H1 (cell line): ENCODE measurements around the gene P3H4. TPM values are rescaled to one million over a fixed set of nuclear protein-coding genes. Genes with fewer than 3 reads are reported as not detected.

Source experiments
- CTCF ChIA-PET: fragments of 300-600 bp; sonication (Branson Sonifier 250); formaldehyde crosslinking; loops from one replicate; lab custom pipeline; 2021; ENCODE audit not compliant: partially characterized antibody; lab: Charles Lee
- POLR2A ChIA-PET: fragments of 300-600 bp; sonication (Branson Sonifier 250); formaldehyde crosslinking; loops from one replicate; lab custom pipeline; 2021; ENCODE audit warnings: inconsistent platforms; ENCODE audit not compliant: partially characterized antibody; lab: Charles Lee
- DNase-seq, 2 experiments: peaks; one replicate each; pipeline versions ENCODE4 v3.0.0 to v3.0.0-alpha.2; 2010 to 2022; ENCODE audit warnings: low spot score in 2 of 2, low read depth in 1 of 2, mixed read lengths in 1 of 2
- FAIRE-seq: peaks from 2 replicates; lab custom pipeline; 2011; peaks lifted over from hg19 to GRCh38; lab: Jason Lieb, UNC
- H2AFZ ChIP-seq: 2 replicates; pipeline ENCODE4 v1.8.1; 2012; ENCODE audit warnings: low read length, inconsistent platforms
- H2AK5ac ChIP-seq: 2 replicates; pipeline ENCODE4 v1.6.1; 2013; ENCODE audit warnings: low read depth, low read length
- H2BK120ac ChIP-seq: replicated peaks from 2 replicates; pipeline ENCODE3; 2013; ENCODE audit warnings: low read depth, low read length, inconsistent platforms
- H2BK12ac ChIP-seq: 2 replicates; pipeline ENCODE4 v1.6.1; 2013; ENCODE audit warnings: low read depth, low read length
- H2BK15ac ChIP-seq: 2 replicates; pipeline ENCODE4 v1.6.1; 2013; ENCODE audit warnings: low read length
- H2BK20ac ChIP-seq: 2 replicates; pipeline ENCODE4 v1.6.1; 2013; ENCODE audit warnings: low read length
- H2BK5ac ChIP-seq: 2 replicates; pipeline ENCODE4 v1.6.1; 2013; ENCODE audit warnings: low read depth, low read length
- H3K14ac ChIP-seq: 2 replicates; pipeline ENCODE4 v1.6.1; 2013; ENCODE audit warnings: inconsistent platforms; ENCODE audit not compliant: insufficient read length
- H3K18ac ChIP-seq: 2 replicates; pipeline ENCODE4 v1.6.1; 2013; ENCODE audit warnings: low read length; ENCODE audit errors: extremely low read depth
- H3K23ac ChIP-seq: 2 replicates; pipeline ENCODE4 v1.6.1; 2013; ENCODE audit warnings: inconsistent platforms; ENCODE audit not compliant: insufficient read length
- H3K23me2 ChIP-seq: 2 replicates; pipeline ENCODE4 v1.6.1; 2013; ENCODE audit warnings: low read depth, low read length
- H3K27ac ChIP-seq: 2 replicates; pipeline ENCODE4 v1.6.1; 2011; ENCODE audit warnings: low read depth, low read length, inconsistent platforms
- H3K27me3 ChIP-seq, 4 experiments: replicated peaks in 1 of 4; 1 replicate in 1 of 4; 2 replicates in 3 of 4; pipeline versions ENCODE4 v1.6.1 to v1.8.1; 2011 to 2013; ENCODE audit warnings: low read length in 3 of 4, mild to moderate bottlenecking in 3 of 4, inconsistent platforms in 2 of 4, mixed read lengths in 2 of 4, moderate library complexity in 1 of 4; ENCODE audit not compliant: control insufficient read depth in 3 of 4, insufficient read depth in 3 of 4; ENCODE audit errors: extremely low read depth in 1 of 4
- H3K36me3 ChIP-seq, 4 experiments: 2 replicates each; pipeline versions ENCODE4 v1.6.1 to v1.8.1; 2011 to 2013; ENCODE audit warnings: mild to moderate bottlenecking in 4 of 4, low read length in 3 of 4, moderate library complexity in 2 of 4, control low read depth in 1 of 4, inconsistent platforms in 1 of 4; ENCODE audit not compliant: insufficient read depth in 4 of 4, control insufficient read depth in 2 of 4
- H3K4ac ChIP-seq: replicated peaks from 2 replicates; pipeline ENCODE3; 2013; ENCODE audit warnings: low read length, low read depth, mixed read lengths, inconsistent platforms; ENCODE audit not compliant: insufficient read length
- H3K4me1 ChIP-seq, 4 experiments: replicated peaks in 1 of 4; 1 replicate in 1 of 4; 2 replicates in 3 of 4; pipeline versions ENCODE4 v1.6.1 to v1.8.1; 2011 to 2013; ENCODE audit warnings: low read length in 3 of 4, inconsistent platforms in 2 of 4, mixed read lengths in 1 of 4; ENCODE audit not compliant: insufficient read depth in 4 of 4, control insufficient read depth in 3 of 4
- H3K4me2 ChIP-seq, 2 experiments: 2 replicates each; pipeline versions ENCODE4 v1.6.1 to v1.8.1; 2011 to 2013; ENCODE audit warnings: low read depth in 2 of 2, low read length in 2 of 2, control low read depth in 1 of 2, inconsistent platforms in 1 of 2, mild to moderate bottlenecking in 1 of 2; ENCODE audit not compliant: insufficient read depth in 1 of 2
- H3K4me3 ChIP-seq, 4 experiments: fragments of 200-600, 300-600 bp in 1 of 4; sonication (generic), shearing (Covaris generic), sonication (Bioruptor Twin) in 1 of 4; 2 replicates each; pipeline versions ENCODE4 v1.5.1 to v1.8.1; 2011 to 2016; ENCODE audit warnings: low read length in 4 of 4, low read depth in 3 of 4, control low read depth in 2 of 4, inconsistent platforms in 2 of 4, mild to moderate bottlenecking in 2 of 4, mixed read lengths in 1 of 4, moderate library complexity in 1 of 4; ENCODE audit not compliant: insufficient read depth in 2 of 4; ENCODE audit errors: extremely low read depth in 1 of 4
- H3K56ac ChIP-seq: replicated peaks from 2 replicates; pipeline ENCODE3; 2013; ENCODE audit warnings: low read depth, mild to moderate bottlenecking, mixed read lengths, low read length, inconsistent platforms; ENCODE audit not compliant: insufficient read length
- H3K79me1 ChIP-seq: 2 replicates; pipeline ENCODE4 v1.6.1; 2013; ENCODE audit warnings: low read depth, low read length, control low read depth
- H3K79me2 ChIP-seq, 2 experiments: 2 replicates each; pipeline versions ENCODE4 v1.6.1 to v1.8.1; 2012 to 2013; ENCODE audit warnings: low read length in 2 of 2, mild to moderate bottlenecking in 2 of 2, inconsistent platforms in 1 of 2; ENCODE audit not compliant: insufficient read depth in 2 of 2, control insufficient read depth in 1 of 2
- H3K9ac ChIP-seq, 4 experiments: replicated peaks in 1 of 4; 1 replicate in 1 of 4; 2 replicates in 3 of 4; pipeline versions ENCODE4 v1.6.1 to v1.8.1; 2011 to 2013; ENCODE audit warnings: low read depth in 3 of 4, low read length in 3 of 4, control low read depth in 2 of 4, mild to moderate bottlenecking in 2 of 4, moderate library complexity in 2 of 4, inconsistent platforms in 1 of 4; ENCODE audit errors: extremely low read depth in 1 of 4
- H3K9me3 ChIP-seq, 2 experiments: 2 replicates each; pipeline versions ENCODE4 v1.6.1 to v1.8.1; 2012 to 2013; ENCODE audit warnings: mild to moderate bottlenecking in 2 of 2, moderate library complexity in 2 of 2, control low read depth in 1 of 2, inconsistent platforms in 1 of 2, low read depth in 1 of 2, low read length in 1 of 2, mixed read lengths in 1 of 2; ENCODE audit not compliant: insufficient read depth in 2 of 2
- H4K20me1 ChIP-seq, 2 experiments: replicated peaks in 1 of 2; 2 replicates each; pipeline versions ENCODE3 to v1.8.1; 2011 to 2013; ENCODE audit warnings: inconsistent platforms in 2 of 2, low read length in 2 of 2, mild to moderate bottlenecking in 1 of 2; ENCODE audit not compliant: insufficient read depth in 2 of 2, control insufficient read depth in 1 of 2
- H4K5ac ChIP-seq: 2 replicates; pipeline ENCODE4 v1.6.1; 2013; ENCODE audit warnings: low read length, low read depth, mixed read lengths, inconsistent platforms; ENCODE audit not compliant: insufficient read length
- H4K8ac ChIP-seq: 2 replicates; pipeline ENCODE4 v1.8.0; 2013; ENCODE audit warnings: mild to moderate bottlenecking, moderate library complexity, low read length, inconsistent platforms; ENCODE audit not compliant: insufficient read depth; ENCODE audit errors: extremely low read depth
- H4K91ac ChIP-seq: replicated peaks from 2 replicates; pipeline ENCODE3; 2013; ENCODE audit warnings: low read length, mixed read lengths, inconsistent platforms; ENCODE audit not compliant: insufficient read length
- ATF2 ChIP-seq: IDR thresholded peaks from 2 replicates; pipeline ENCODE4 v1.6.1; 2012; ENCODE audit warnings: low read length, inconsistent platforms
- CBX5 ChIP-seq: fragments of 300-800, 300-1000 bp; sonication (generic); IDR thresholded peaks from 2 replicates; pipeline ENCODE4 v1.7.1; 2016; ENCODE audit warnings: antibody characterized with exemption, low read length, low read depth
- CHD2 ChIP-seq: IDR thresholded peaks from 2 replicates; pipeline ENCODE4 v1.6.1; 2012; ENCODE audit warnings: low read length, improper control_type of control experiment
- HDAC2 ChIP-seq, 2 experiments: fragments of 300-600 bp in 1 of 2; sonication (generic) in 1 of 2; IDR thresholded peaks; 2 replicates each; pipeline ENCODE4 v1.6.1; 2011 to 2012; ENCODE audit warnings: low read depth in 2 of 2, low read length in 2 of 2, mild to moderate bottlenecking in 2 of 2, moderate library complexity in 2 of 2, borderline replicate concordance in 1 of 2, inconsistent platforms in 1 of 2
- JUN ChIP-seq: IDR thresholded peaks from 2 replicates; pipeline ENCODE4 v1.6.1; 2011; ENCODE audit warnings: low read depth, mild to moderate bottlenecking, improper control_type of control experiment, low read length
- NRF1 ChIP-seq: IDR thresholded peaks from 2 replicates; pipeline ENCODE4 v1.6.1; 2011; ENCODE audit warnings: mild to moderate bottlenecking, low read depth, low read length, improper control_type of control experiment
- POLR2A ChIP-seq, 2 experiments: IDR thresholded peaks; 1 replicate in 1 of 2; 2 replicates in 1 of 2; pipeline ENCODE4 v1.6.1; 2011; ENCODE audit warnings: low read depth in 2 of 2, low read length in 2 of 2, mild to moderate bottlenecking in 2 of 2; ENCODE audit errors: control extremely low read depth in 1 of 2
- POU5F1 ChIP-seq: IDR thresholded peaks from 2 replicates; pipeline ENCODE4 v1.6.1; 2011; ENCODE audit warnings: low read depth, mild to moderate bottlenecking, low read length, moderate library complexity
- RFX5 ChIP-seq: IDR thresholded peaks from 2 replicates; pipeline ENCODE4 v1.6.1; 2011; ENCODE audit warnings: low read depth, low read length, improper control_type of control experiment, borderline replicate concordance
- SP2 ChIP-seq: IDR thresholded peaks from 2 replicates; pipeline ENCODE4 v1.6.1; 2012; ENCODE audit warnings: mild to moderate bottlenecking, low read length, inconsistent platforms
- SP4 ChIP-seq: IDR thresholded peaks from 2 replicates; pipeline ENCODE4 v1.6.1; 2012; ENCODE audit warnings: low read length, inconsistent platforms
- TAF1 ChIP-seq: IDR thresholded peaks from 2 replicates; pipeline ENCODE4 v1.6.1; 2011; ENCODE audit warnings: mild to moderate bottlenecking, low read depth, low read length
- WGBS, 2 experiments: shearing (Covaris generic) in 1 of 2; methylation state at CpG; one replicate each; pipeline versions ENCODE4 v1.1.6 to v1.1.7; 2013 to 2015; ENCODE audit warnings: low lambda C conversion rate in 2 of 2, mixed read lengths in 2 of 2, inconsistent platforms in 1 of 2, low coverage in 1 of 2, missing lambda C conversion rate in 1 of 2; ENCODE audit not compliant: insufficient replicate concordance in 2 of 2, insufficient coverage in 1 of 2, insufficient read length in 1 of 2; ENCODE audit errors: extremely low coverage in 1 of 2, missing lambda C conversion rate in 1 of 2; 5-methylcytosine and 5-hydroxymethylcytosine counted together
- polyA plus RNA-seq, 7 experiments: library from polyadenylated mRNA; depleted of rRNA in 3 of 7; stranded (reverse) in 5 of 7; unstranded in 2 of 7; fragments of >200 nt in 5 of 7; fragments of 200-250 nt in 2 of 7; gene quantifications; 1 replicate in 5 of 7; 2 replicates in 1 of 7; 4 replicates in 1 of 7; pipeline versions ENCODE4 v1.2.1 to v1.2.3, GENCODE V29; 2011 to 2013; ENCODE audit warnings: missing spikeins in 2 of 7, mixed read lengths in 2 of 7
- total RNA-seq: library from RNA; stranded (reverse); fragmentation: NEBNext Ultra II Directional; extraction: Animal tissue kit (Norgen Biotek cat#: 25700); gene quantifications from 2 replicates; pipeline ENCODE4 v1.2.1, GENCODE V29; 2021

Gene P3H4
- total and polyA plus RNA-seq, 2 of the 8 experiments (the other 6 are each of a cell fraction or from before 2014, with no cell fraction given), result 23.4 to 26.7 TPM

GRCh38 chr17:41758601-41759000 is 53.1 kb downstream of the P3H4 start:
- H3K23ac ChIP-seq, result no peak overlapping the region
- no peak overlapping the region for H3K4ac ChIP-seq
- H2AFZ ChIP-seq, result no peak overlapping the region
- peaks cover 29 to 65% (median 48%) of the 10 kb centered on the region in 4 experiments; a peak in 7 of 8 replicates for H3K36me3 ChIP-seq
- no peak overlapping the region for H3K14ac ChIP-seq
- no peak overlapping the region for H3K9ac ChIP-seq
- ChIA-PET CTCF (interaction anchor here (1.2 to 2.5 kb wide), 5 partner anchors 10 to 201 kb away, joined by 3 to 8 read pairs (median 3); partner anchors contain the start of genes JUP and P3H4), POLR2A (interaction anchor here (1.3 to 1.8 kb wide), 2 partner anchors 16 to 70 kb away, joined by 3 read pairs; partner anchors contain the start of gene EIF1)
- no peaks in the 10 kb centered on the region for H3K27me3 ChIP-seq
- H2AK5ac ChIP-seq, result no peak overlapping the region
- H4K91ac ChIP-seq, result no peak overlapping the region
- H2BK5ac ChIP-seq, result no peak overlapping the region
- no peak overlapping the region for H2BK12ac ChIP-seq
- no peak overlapping the region for H4K8ac ChIP-seq
- no peaks in the 10 kb centered on the region for H3K79me2 ChIP-seq
- no peak overlapping the region for H3K4me3 ChIP-seq
- no peaks in the 10 kb centered on the region for H3K4me1 ChIP-seq
- H3K79me1 ChIP-seq, result 0 out of 2 replicates have a peak, but pooled peaks cover 2% of the 10 kb centered on the region
- 100% methylated on average over 8 of the region's 9 CpGs; no CpG with 5 or more reads in 1 of the 2 experiments for WGBS, 2 experiments
- H3K18ac ChIP-seq, result no peak overlapping the region
- no peak overlapping the region for H3K4me2 ChIP-seq
- no peak overlapping the region for H2BK15ac ChIP-seq
- DNase-seq (no peak), FAIRE-seq (no peak)
- no peak overlapping the region for H2BK120ac ChIP-seq
- no peak overlapping the region for H2BK20ac ChIP-seq
- no peak overlapping the region for H3K56ac ChIP-seq
- no peak for TF ChIP-seq POU5F1
- TF ChIP-seq ATF2, result no peak
- no peak for TF ChIP-seq RFX5
- no peak for TF ChIP-seq POLR2A (IDR thresholded peaks at IDR 0.05; ENCODE audit: control extremely low read depth in 1 of 2, low read depth in 2 of 2, low read length in 2 of 2)
- no peak for TF ChIP-seq JUN
- TF ChIP-seq NRF1, result no peak
- TF ChIP-seq TAF1, result no peak
- no peak for TF ChIP-seq CBX5
- TF ChIP-seq SP4, result no peak
- TF ChIP-seq CHD2, result no peak
- TF ChIP-seq HDAC2 (IDR thresholded peaks at IDR 0.05; ENCODE audit: borderline replicate concordance in 1 of 2, low read depth in 2 of 2, low read length in 2 of 2), result no peak
- no peak for TF ChIP-seq SP2
- no peaks in the 10 kb centered on the region for H3K9me3 ChIP-seq
- no peak overlapping the region for H4K5ac ChIP-seq
- H4K20me1 ChIP-seq, result peaks cover 5 to 17% of the 10 kb centered on the region in 2 experiments
- H3K23me2 ChIP-seq, result no peaks in the 10 kb centered on the region; the same call in 1 of the 2 replicates
- no peak overlapping the region for H3K27ac ChIP-seq
